ENCODE measurements around the gene ADCY9.

DNA sequence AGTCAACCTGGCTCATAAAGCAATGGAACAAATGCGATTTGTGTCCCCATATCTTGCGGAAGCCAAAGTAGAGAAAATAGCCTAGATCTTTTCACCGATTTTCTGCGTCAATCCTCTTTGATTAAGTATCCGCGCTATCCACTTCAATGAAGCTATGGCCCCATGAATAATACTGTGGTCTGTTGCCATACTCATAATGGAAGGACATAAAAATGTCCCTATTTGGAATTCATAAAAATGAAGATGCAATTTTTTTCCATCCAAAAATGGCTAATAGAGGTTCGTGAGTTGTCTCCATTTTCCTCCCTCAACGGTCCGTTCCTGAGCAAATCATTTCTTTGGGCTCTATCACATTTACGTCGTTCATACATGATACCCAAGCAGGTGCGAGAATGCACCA is 25.4 kb upstream of the ADCY9 start:
- TF ChIP-seq, protein P1, sequence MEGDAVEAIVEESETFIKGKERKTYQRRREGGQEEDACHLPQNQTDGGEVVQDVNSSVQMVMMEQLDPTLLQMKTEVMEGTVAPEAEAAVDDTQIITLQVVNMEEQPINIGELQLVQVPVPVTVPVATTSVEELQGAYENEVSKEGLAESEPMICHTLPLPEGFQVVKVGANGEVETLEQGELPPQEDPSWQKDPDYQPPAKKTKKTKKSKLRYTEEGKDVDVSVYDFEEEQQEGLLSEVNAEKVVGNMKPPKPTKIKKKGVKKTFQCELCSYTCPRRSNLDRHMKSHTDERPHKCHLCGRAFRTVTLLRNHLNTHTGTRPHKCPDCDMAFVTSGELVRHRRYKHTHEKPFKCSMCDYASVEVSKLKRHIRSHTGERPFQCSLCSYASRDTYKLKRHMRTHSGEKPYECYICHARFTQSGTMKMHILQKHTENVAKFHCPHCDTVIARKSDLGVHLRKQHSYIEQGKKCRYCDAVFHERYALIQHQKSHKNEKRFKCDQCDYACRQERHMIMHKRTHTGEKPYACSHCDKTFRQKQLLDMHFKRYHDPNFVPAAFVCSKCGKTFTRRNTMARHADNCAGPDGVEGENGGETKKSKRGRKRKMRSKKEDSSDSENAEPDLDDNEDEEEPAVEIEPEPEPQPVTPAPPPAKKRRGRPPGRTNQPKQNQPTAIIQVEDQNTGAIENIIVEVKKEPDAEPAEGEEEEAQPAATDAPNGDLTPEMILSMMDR (IDR thresholded peaks at IDR 0.05), result no peak
- TF ChIP-seq POLR2A (IDR thresholded peaks at IDR 0.05), result no peak
